IMR-90 (cell line): ENCODE data around the gene PXK. TPM values are rescaled to one million over a fixed set of nuclear protein-coding genes. Genes with fewer than 3 reads are reported as not detected.

Experiments used
- ATAC-seq: fragments of 200-7000 bp; cut with Tn5 transposase; 2 replicates; pipeline ENCODE4 v1.9.1; 2020; ENCODE audit warnings: low read depth, mild to moderate bottlenecking, moderate library complexity
- BruUV-seq: library from RNA; stranded (reverse); fragments of 400-500 nt; replicated peaks from 2 replicates; lab custom pipeline; 2021; lab: Mats Ljungman, UMichigan
- CTCF ChIA-PET: fragments of 300-600 bp; formaldehyde crosslinking; extraction: SDS; loops from one replicate; lab custom pipeline; 2021; ENCODE audit warnings: antibody characterized with exemption; lab: Yijun Ruan, JAX
- POLR2A ChIA-PET: fragments of 300-600 bp; sonication (Branson Sonifier 250); formaldehyde crosslinking; loops from one replicate; lab custom pipeline; 2022; ENCODE audit warnings: antibody characterized with exemption; ENCODE audit not compliant: unreplicated experiment; lab: Charles Lee
- DNase-seq: peaks from one replicate; pipeline ENCODE4 v3.0.0; 2013
- H2AFZ ChIP-seq: replicated peaks from 2 replicates; pipeline ENCODE3; 2013; ENCODE audit warnings: low read length, mild to moderate bottlenecking; ENCODE audit not compliant: poor library complexity
- H2AK5ac ChIP-seq: 2 replicates; pipeline ENCODE4 v1.6.1; 2013; ENCODE audit warnings: low read depth, low read length, inconsistent platforms
- H2AK9ac ChIP-seq: replicated peaks from 2 replicates; pipeline ENCODE3; 2013; ENCODE audit warnings: mild to moderate bottlenecking, low read depth, low read length, moderate library complexity; ENCODE audit not compliant: poor library complexity
- H2BK120ac ChIP-seq: 2 replicates; pipeline ENCODE4 v1.6.1; 2013; ENCODE audit warnings: low read depth, low read length, inconsistent platforms
- H2BK15ac ChIP-seq: 3 replicates; pipeline ENCODE4 v1.6.1; 2013; ENCODE audit warnings: low read depth, low read length, inconsistent platforms
- H2BK20ac ChIP-seq: 2 replicates; pipeline ENCODE4 v1.6.1; 2013; ENCODE audit warnings: low read depth, mild to moderate bottlenecking, inconsistent platforms, low read length, moderate library complexity
- H2BK5ac ChIP-seq: 2 replicates; pipeline ENCODE4 v1.6.1; 2013; ENCODE audit warnings: mild to moderate bottlenecking, low read depth, low read length, inconsistent platforms; ENCODE audit not compliant: poor library complexity, severe bottlenecking
- H3K14ac ChIP-seq: replicated peaks from 2 replicates; pipeline ENCODE4 v1.6.1; 2013; ENCODE audit warnings: low read depth, low read length, inconsistent platforms
- H3K18ac ChIP-seq: 2 replicates; pipeline ENCODE4 v1.6.1; 2013; ENCODE audit warnings: low read depth, low read length, control low read depth
- H3K23ac ChIP-seq: 2 replicates; pipeline ENCODE4 v1.6.1; 2013; ENCODE audit warnings: low read depth, low read length, inconsistent platforms
- H3K27ac ChIP-seq: 2 replicates; pipeline ENCODE4 v1.5.1; 2013; ENCODE audit warnings: mild to moderate bottlenecking, control low read depth, low read length; ENCODE audit not compliant: insufficient read depth
- H3K27me3 ChIP-seq: 2 replicates; pipeline ENCODE4 v1.6.1; 2013; ENCODE audit warnings: low read length; ENCODE audit not compliant: control insufficient read depth, insufficient read depth
- H3K36me3 ChIP-seq: 2 replicates; pipeline ENCODE4 v1.6.1; 2013; ENCODE audit warnings: low read length, mixed read lengths; ENCODE audit not compliant: control insufficient read depth, insufficient read depth
- H3K4ac ChIP-seq: 2 replicates; pipeline ENCODE4 v1.6.1; 2013; ENCODE audit warnings: low read depth, low read length, inconsistent platforms
- H3K4me1 ChIP-seq: 2 replicates; pipeline ENCODE4 v1.6.1; 2013; ENCODE audit warnings: low read length, mixed read lengths; ENCODE audit not compliant: control insufficient read depth, insufficient read depth
- H3K4me2 ChIP-seq: 2 replicates; pipeline ENCODE4 v1.6.1; 2013; ENCODE audit warnings: low read depth, mild to moderate bottlenecking, control low read depth, low read length, moderate library complexity
- H3K4me3 ChIP-seq: 2 replicates; pipeline ENCODE4 v1.5.1; 2013; ENCODE audit warnings: low read depth, mild to moderate bottlenecking, control low read depth, low read length, moderate library complexity; ENCODE audit not compliant: insufficient read depth
- H3K56ac ChIP-seq: 2 replicates; pipeline ENCODE4 v1.6.1; 2013; ENCODE audit warnings: low read length, inconsistent platforms; ENCODE audit not compliant: insufficient read depth; ENCODE audit errors: extremely low read depth
- H3K79me1 ChIP-seq, 2 experiments: 2 replicates each; pipeline ENCODE4 v1.6.1; 2013; ENCODE audit warnings: low read length in 2 of 2, inconsistent platforms in 1 of 2, low read depth in 1 of 2
- H3K9ac ChIP-seq: 2 replicates; pipeline ENCODE4 v1.6.1; 2013; ENCODE audit warnings: low read depth, low read length, control low read depth
- H3K9me1 ChIP-seq: 2 replicates; pipeline ENCODE4 v1.6.1; 2013; ENCODE audit warnings: low read length, inconsistent platforms; ENCODE audit not compliant: insufficient read depth
- H3K9me3 ChIP-seq: 2 replicates; pipeline ENCODE4 v1.6.1; 2013; ENCODE audit warnings: low read length; ENCODE audit not compliant: control insufficient read depth, insufficient read depth
- H4K20me1 ChIP-seq: 2 replicates; pipeline ENCODE4 v1.6.1; 2013; ENCODE audit warnings: low read length, inconsistent platforms; ENCODE audit not compliant: insufficient read depth
- H4K5ac ChIP-seq: 2 replicates; pipeline ENCODE4 v1.6.1; 2013; ENCODE audit warnings: mild to moderate bottlenecking, low read depth, low read length, control low read depth
- H4K8ac ChIP-seq, 2 experiments: 2 replicates each; pipeline ENCODE4 v1.6.1; 2013; ENCODE audit warnings: low read depth in 2 of 2, low read length in 2 of 2, control low read depth in 1 of 2, inconsistent platforms in 1 of 2
- H4K91ac ChIP-seq: 2 replicates; pipeline ENCODE4 v1.6.1; 2013; ENCODE audit warnings: low read depth, low read length, inconsistent platforms; ENCODE audit not compliant: insufficient read depth
- BHLHE40 ChIP-seq: fragments of 150-350 bp; IDR thresholded peaks from 2 replicates; pipeline ENCODE4 v1.6.1; 2016; ENCODE audit warnings: mild to moderate bottlenecking, low read depth, low read length
- CEBPB ChIP-seq: IDR thresholded peaks from 2 replicates; pipeline ENCODE4 v1.6.1; 2012; ENCODE audit warnings: low read depth, low read length, improper control_type of control experiment
- CHD1 ChIP-seq: IDR thresholded peaks from 2 replicates; pipeline ENCODE4 v1.6.1; 2012; ENCODE audit warnings: low read depth, low read length, improper control_type of control experiment
- FOS ChIP-seq: fragments of 150-350 bp; IDR thresholded peaks from 2 replicates; pipeline ENCODE4 v1.6.1; 2016; ENCODE audit warnings: low read depth, low read length
- MAFK ChIP-seq: IDR thresholded peaks from 2 replicates; pipeline ENCODE4 v1.6.1; 2012; ENCODE audit warnings: low read depth, low read length, improper control_type of control experiment
- NFE2L2 ChIP-seq: fragments of 150-350 bp; IDR thresholded peaks from 2 replicates; pipeline ENCODE4 v1.6.1; 2016; ENCODE audit warnings: low read depth, mild to moderate bottlenecking, low read length
- RAD21 ChIP-seq: IDR thresholded peaks from 2 replicates; pipeline ENCODE4 v1.6.1; 2012; ENCODE audit warnings: low read length, improper control_type of control experiment
- RFX5 ChIP-seq: IDR thresholded peaks from 2 replicates; pipeline ENCODE4 v1.8.0; 2012; ENCODE audit warnings: low read depth, mild to moderate bottlenecking, low read length, moderate library complexity
- WGBS, 2 experiments: methylation state at CpG; one replicate each; pipeline versions ENCODE4 v1.1.5 to v1.1.7; 2013; ENCODE audit warnings: missing lambda C conversion rate in 2 of 2; ENCODE audit not compliant: insufficient read length in 1 of 2; ENCODE audit errors: extremely low coverage in 2 of 2; 5-methylcytosine and 5-hydroxymethylcytosine counted together
- dilution Hi-C: fragments of 300-500 bp; cut with HindIII; formaldehyde crosslinking; loops from one replicate; pipeline ENCODE4 v1.14.3; 2018; ENCODE audit warnings: low sequenced_read_pairs; ENCODE audit not compliant: unreplicated experiment
- in situ Hi-C: fragments of 300-500 bp; cut with MboI; formaldehyde crosslinking; loops from 3 replicates; pipeline ENCODE4 v1.14.3; 2019; ENCODE audit warnings: low sequenced_read_pairs, inconsistent platforms, mixed read lengths
- intact Hi-C: fragments of 100-400 bp; cut with micrococcal nuclease; formaldehyde crosslinking; loops from 2 replicates; pipeline ENCODE4 v1.10.0; 2022
- polyA plus RNA-seq, 3 experiments: library from polyadenylated mRNA; depleted of rRNA; stranded (reverse); fragments of >200 nt; gene quantifications; 2 replicates each; pipeline ENCODE4 v1.2.3, GENCODE V29; 2012; ENCODE audit warnings: low replicate concordance in 1 of 3
- total RNA-seq: library from RNA; depleted of rRNA; stranded (reverse); fragments of >200 nt; gene quantifications from 2 replicates; pipeline ENCODE4 v1.2.3, GENCODE V29; 2012
- TF ChIP-seq, protein P1 (sequence below): fragments of 150-350 bp; IDR thresholded peaks from 2 replicates; pipeline ENCODE4 v1.6.1; 2017; ENCODE audit warnings: mild to moderate bottlenecking, antibody characterized with exemption, low read length, low read depth
- TF ChIP-seq, protein P2 (sequence below): conservative IDR thresholded peaks from 2 replicates; pipeline ENCODE4 v1.5.1; 2012; ENCODE audit warnings: mild to moderate bottlenecking, low read depth, low read length, improper control_type of control experiment

The PXK gene
- total and polyA plus RNA-seq, 2 of the 4 experiments (the other 2 are of a cell fraction), result 14.3 to 17.7 TPM

DNA sequence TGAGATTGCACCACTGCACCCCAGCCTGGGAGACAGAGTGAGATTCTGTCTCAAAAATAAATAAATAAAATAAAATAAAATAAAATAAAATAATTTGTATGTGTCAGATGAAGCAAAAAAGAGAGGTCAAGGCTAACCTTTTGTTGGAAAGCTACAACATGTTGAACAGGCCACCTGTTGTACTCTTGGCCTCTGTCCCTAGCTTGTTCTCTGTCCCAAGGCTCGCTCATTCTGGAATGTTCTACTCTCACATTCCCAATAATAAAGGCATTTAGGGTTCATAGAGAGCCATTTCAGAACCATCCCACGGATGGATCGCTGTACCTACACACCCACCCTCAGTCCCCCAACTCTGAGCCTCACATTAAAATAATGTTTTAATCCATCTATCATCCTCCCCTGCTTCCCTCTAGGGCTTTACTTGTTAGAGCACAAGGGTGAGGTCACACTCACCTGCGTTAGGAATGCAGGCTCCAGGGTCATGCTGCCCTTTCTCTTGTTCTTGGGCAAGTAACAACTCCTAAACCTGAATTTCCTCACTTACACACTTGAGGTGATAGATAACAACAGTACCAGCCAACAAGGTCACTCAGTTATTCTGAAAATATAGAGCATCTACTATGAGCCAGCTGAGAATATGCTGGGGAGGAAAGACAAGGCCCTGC, 134.3 kb downstream of the PXK start:
- Histone ChIP-seq H2BK120ac (no peak overlapping the region), H3K14ac (no peak overlapping the region), H2BK15ac (no peak overlapping the region), H4K20me1 (no peaks in the 10 kb centered on the region), H2AK5ac (no peak overlapping the region), H3K4me1 (peaks cover 18% of the 10 kb centered on the region), H3K9me3 (no peaks in the 10 kb centered on the region), H3K36me3 (no peaks in the 10 kb centered on the region), H3K9ac (no peak overlapping the region), H3K4me3 (no peak overlapping the region), H3K79me1 (no peaks in the 10 kb centered on the region), H3K18ac (no peak overlapping the region), H2BK20ac (no peak overlapping the region), H3K4ac (no peak overlapping the region), H2AK9ac (no peak overlapping the region), H2AFZ (no peak overlapping the region), H4K91ac (no peak overlapping the region), H3K27ac (no peak overlapping the region), H3K23ac (no peak overlapping the region), H3K9me1 (peaks cover 9% of the 10 kb centered on the region), H3K4me2 (no peak overlapping the region), H3K27me3 (no peaks in the 10 kb centered on the region), H4K8ac (no peak overlapping the region), H4K5ac (no peak overlapping the region), H2BK5ac (no peak overlapping the region), H3K56ac (no peak overlapping the region)
- DNase-seq (no peak), ATAC-seq (no peak)
- in situ Hi-C loops (no loop called here), intact Hi-C loops (no loop called here), dilution Hi-C loops (no loop called here)
- TF ChIP-seq RFX5 (no peak), BHLHE40 (no peak), RAD21 (no peak), NFE2L2 (no peak), CHD1 (no peak), FOS (no peak), MAFK (no peak), CEBPB (no peak)
- TF ChIP-seq, protein P1, sequence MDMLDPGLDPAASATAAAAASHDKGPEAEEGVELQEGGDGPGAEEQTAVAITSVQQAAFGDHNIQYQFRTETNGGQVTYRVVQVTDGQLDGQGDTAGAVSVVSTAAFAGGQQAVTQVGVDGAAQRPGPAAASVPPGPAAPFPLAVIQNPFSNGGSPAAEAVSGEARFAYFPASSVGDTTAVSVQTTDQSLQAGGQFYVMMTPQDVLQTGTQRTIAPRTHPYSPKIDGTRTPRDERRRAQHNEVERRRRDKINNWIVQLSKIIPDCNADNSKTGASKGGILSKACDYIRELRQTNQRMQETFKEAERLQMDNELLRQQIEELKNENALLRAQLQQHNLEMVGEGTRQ, result no peak
- TF ChIP-seq, protein P2, sequence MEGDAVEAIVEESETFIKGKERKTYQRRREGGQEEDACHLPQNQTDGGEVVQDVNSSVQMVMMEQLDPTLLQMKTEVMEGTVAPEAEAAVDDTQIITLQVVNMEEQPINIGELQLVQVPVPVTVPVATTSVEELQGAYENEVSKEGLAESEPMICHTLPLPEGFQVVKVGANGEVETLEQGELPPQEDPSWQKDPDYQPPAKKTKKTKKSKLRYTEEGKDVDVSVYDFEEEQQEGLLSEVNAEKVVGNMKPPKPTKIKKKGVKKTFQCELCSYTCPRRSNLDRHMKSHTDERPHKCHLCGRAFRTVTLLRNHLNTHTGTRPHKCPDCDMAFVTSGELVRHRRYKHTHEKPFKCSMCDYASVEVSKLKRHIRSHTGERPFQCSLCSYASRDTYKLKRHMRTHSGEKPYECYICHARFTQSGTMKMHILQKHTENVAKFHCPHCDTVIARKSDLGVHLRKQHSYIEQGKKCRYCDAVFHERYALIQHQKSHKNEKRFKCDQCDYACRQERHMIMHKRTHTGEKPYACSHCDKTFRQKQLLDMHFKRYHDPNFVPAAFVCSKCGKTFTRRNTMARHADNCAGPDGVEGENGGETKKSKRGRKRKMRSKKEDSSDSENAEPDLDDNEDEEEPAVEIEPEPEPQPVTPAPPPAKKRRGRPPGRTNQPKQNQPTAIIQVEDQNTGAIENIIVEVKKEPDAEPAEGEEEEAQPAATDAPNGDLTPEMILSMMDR, result no peak
- ChIA-PET CTCF (no interaction called here), POLR2A (no interaction called here)
- WGBS, 2 experiments, result 100% methylated on average over 1 of the region's 4 CpGs; no CpG with 5 or more reads in 1 of the 2 experiments
- no TSS peak for BruUV-seq
